ENCODE measurements around the gene CDK13.

The CDK13 gene

GRCh38 chr7:40015790-40016296 lies 65.8 kb downstream of the CDK13 start:
- no peak for FAIRE-seq

- FAIRE-seq: no peak
Measured at GRCh38 chr7:40019558-40019957, 69.5 kb downstream of the CDK13 start.

- no peak for FAIRE-seq
Measured at GRCh38 chr7:40024048-40024447, 74.0 kb downstream of the CDK13 start.

GRCh38 chr7:40024841-40025240 lies 74.8 kb downstream of the CDK13 start:
- FAIRE-seq: no peak

- FAIRE-seq: no peak
Measured at GRCh38 chr7:40027545-40027944, 77.5 kb downstream of the CDK13 start.

GRCh38 chr7:40033826-40034225 lies 83.8 kb downstream of the CDK13 start:
- FAIRE-seq: no peak

GRCh38 chr7:40041456-40041855 lies 91.4 kb downstream of the CDK13 start:
- no peak for FAIRE-seq

- no peak for FAIRE-seq
Measured at GRCh38 chr7:40043164-40043563, 93.1 kb downstream of the CDK13 start.

GRCh38 chr7:40047661-40048060 lies 97.6 kb downstream of the CDK13 start:
- FAIRE-seq: no peak

GRCh38 chr7:40057292-40057691 lies 107.2 kb downstream of the CDK13 start:
- no peak for FAIRE-seq

- FAIRE-seq: no peak
Measured at GRCh38 chr7:40058026-40058425, 108.0 kb downstream of the CDK13 start.

- FAIRE-seq: no peak
Measured at GRCh38 chr7:40058636-40059035, 108.6 kb downstream of the CDK13 start.

GRCh38 chr7:40059057-40059456 lies 109.0 kb downstream of the CDK13 start:
- no peak for FAIRE-seq

GRCh38 chr7:40072268-40072667 lies 122.2 kb downstream of the CDK13 start:
- no peak for FAIRE-seq

GRCh38 chr7:40073239-40073638 lies 123.2 kb downstream of the CDK13 start:
- FAIRE-seq: no peak

- FAIRE-seq: no peak
Measured at GRCh38 chr7:40077849-40078248, 127.8 kb downstream of the CDK13 start.

GRCh38 chr7:40092182-40092581 lies 142.1 kb downstream of the CDK13 start:
- no peak for FAIRE-seq

- FAIRE-seq: no peak
Measured at GRCh38 chr7:40093631-40094350, 143.7 kb downstream of the CDK13 start.

GRCh38 chr7:40095230-40095629 lies 145.2 kb downstream of the CDK13 start:
- no peak for FAIRE-seq

GRCh38 chr7:40095695-40096327 lies 145.8 kb downstream of the CDK13 start:
- no peak for FAIRE-seq

- FAIRE-seq: no peak
Measured at GRCh38 chr7:40097728-40098127, 147.7 kb downstream of the CDK13 start.

- FAIRE-seq: no peak
Measured at GRCh38 chr7:40098810-40099209, 148.8 kb downstream of the CDK13 start.

GRCh38 chr7:40099837-40100236 lies 149.8 kb downstream of the CDK13 start:
- FAIRE-seq: no peak

GRCh38 chr7:40101201-40101600 lies 151.1 kb downstream of the CDK13 start:
- no peak for FAIRE-seq

GRCh38 chr7:40102897-40103296 lies 152.8 kb downstream of the CDK13 start:
- FAIRE-seq: no peak

All from TTC549 (cell line).